Measurements from ENCODE around the gene ATP2A1.
"Not testable (repeated sequence)": the region's sequence is repeated elsewhere in the genome, so short reads cannot be mapped to it uniquely, and the experiment has no call there.

Gene ATP2A1

GRCh38 chr16:28881565-28881964 lies 3.3 kb downstream of the ATP2A1 start:
- not testable (repeated sequence) for DNase-seq (ENCODE audit: low read depth)

DNA sequence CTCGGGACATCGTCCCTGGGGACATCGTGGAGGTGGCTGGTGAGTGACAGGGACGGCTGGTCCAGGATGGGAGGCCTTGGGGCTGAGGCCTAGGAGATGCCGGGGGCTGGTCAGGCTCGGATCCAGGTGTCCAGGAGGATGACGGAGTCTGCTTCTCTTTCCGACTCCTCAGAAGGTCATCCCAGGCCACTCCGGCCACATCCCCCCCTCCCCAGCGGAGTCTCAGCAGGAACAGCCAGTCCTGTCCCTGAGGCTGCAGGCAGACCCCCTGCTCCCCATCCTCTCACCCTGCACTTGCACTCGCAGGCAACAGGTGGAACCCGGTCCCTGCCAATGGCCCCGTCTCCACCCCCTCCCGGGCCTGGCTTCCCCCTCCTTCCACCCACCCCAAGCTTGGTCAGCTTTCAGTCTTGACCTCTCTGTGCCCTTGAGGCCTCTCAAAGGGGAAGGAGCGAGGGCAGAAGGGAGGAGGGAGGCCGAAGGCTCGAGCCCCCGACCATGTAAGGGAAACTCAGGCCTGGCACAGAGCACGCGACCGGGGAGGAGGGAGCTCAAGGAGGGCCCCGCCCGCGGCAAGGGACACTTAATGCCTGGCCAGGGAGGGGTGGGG lies 4.4 kb downstream of the ATP2A1 start:
- DNase-seq (ENCODE audit: low read depth): no peak

GRCh38 chr16:28883221-28883996 lies 5.1 kb downstream of the ATP2A1 start:
- no peak for DNase-seq (ENCODE audit: low read depth)

DNA sequence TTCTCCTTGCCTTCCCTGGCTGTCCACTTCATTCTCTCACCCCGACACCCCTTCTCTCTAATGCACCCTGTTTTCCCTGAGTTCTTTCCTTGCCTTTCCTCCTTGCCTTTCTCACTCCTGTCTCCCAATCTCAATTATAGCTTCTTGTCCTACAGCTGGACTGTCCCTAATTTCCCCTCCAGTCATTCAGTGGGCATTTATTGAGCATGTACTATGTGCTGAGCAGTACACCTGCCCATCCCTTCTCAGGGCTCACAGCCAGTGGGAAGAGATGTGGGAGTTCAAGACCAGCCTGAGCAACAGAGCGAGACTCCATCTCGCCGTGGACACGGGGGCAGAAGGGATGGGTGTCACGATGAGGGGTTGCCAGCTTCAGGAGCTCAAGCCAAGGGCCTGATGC lies 5.8 kb downstream of the ATP2A1 start:
- no peak for DNase-seq (ENCODE audit: low read depth)

DNA sequence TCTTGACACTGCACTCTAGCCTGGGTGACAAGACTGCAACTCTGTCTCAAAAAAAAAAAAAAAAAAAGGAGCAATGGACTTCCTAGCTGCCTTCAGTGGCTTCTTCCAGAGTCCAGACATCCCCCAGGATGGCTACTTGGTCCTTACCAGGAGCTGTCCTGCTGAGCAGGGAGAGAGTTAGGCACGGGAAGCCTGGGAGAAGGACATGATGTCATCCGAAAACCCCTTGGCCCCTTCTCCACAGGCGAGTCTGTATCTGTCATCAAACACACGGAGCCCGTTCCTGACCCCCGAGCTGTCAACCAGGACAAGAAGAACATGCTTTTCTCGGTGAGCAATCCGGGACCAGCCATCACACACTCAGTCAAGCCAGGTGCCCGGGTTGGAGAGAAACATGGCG lies 8.7 kb downstream of the ATP2A1 start:
- no peak for DNase-seq (ENCODE audit: low read depth)

DNA sequence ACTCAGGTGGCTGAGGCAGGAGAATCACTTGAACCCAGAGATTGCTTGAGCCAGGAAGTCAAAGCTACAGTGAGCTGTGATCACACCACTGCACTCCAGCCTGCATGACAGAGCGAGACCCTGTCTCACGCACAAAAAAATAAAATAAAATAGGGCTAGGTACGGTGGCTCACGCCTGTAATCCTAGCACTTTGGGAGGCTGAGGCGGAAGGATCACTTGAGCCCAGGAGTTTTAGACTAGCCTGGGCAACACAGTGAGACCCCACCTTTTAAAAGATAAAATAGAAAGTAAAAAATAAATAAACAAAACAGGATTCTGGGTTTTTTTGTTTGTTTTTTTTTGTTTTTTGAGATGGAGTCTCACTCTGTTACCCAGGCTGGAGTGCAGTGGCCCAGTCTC lies 12.1 kb downstream of the ATP2A1 start:
- DNase-seq (ENCODE audit: low read depth): not testable (repeated sequence)

GRCh38 chr16:28891964-28892890 lies 13.9 kb downstream of the ATP2A1 start:
- DNase-seq (ENCODE audit: low read depth): no peak

- no peak for DNase-seq (ENCODE audit: low read depth)
Measured at GRCh38 chr16:28893291-28893690, 15.0 kb downstream of the ATP2A1 start.

- DNase-seq (ENCODE audit: low read depth): no peak
Measured at GRCh38 chr16:28895609-28896008, 17.3 kb downstream of the ATP2A1 start.

GRCh38 chr16:28897826-28898225 lies 19.5 kb downstream of the ATP2A1 start:
- no peak for DNase-seq (ENCODE audit: low read depth)

GRCh38 chr16:28898266-28898665 lies 20.0 kb downstream of the ATP2A1 start:
- DNase-seq (ENCODE audit: low read depth): no peak

DNA sequence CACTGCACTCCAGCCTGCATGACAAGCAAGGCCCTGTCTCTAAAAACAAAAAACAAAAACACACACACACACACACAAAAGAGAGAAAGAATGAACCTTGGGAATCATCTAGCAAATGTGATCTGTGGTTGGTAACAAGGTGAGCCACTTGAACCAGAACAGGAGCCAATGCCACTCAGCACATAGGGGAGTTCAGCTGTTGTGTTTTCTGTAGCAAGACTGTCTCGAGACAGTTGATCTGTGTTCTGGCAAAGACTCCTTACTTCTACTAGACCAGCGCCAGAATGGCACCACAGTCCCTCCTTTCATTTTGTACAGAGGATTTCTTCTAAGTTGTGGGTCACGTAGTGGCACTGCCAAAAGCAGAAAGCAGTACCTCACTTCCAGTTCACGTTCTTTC lies 20.7 kb downstream of the ATP2A1 start:
- no peak for DNase-seq (ENCODE audit: low read depth)

GRCh38 chr16:28899882-28900590 lies 21.7 kb downstream of the ATP2A1 start:
- DNase-seq (ENCODE audit: low read depth): no peak

DNA sequence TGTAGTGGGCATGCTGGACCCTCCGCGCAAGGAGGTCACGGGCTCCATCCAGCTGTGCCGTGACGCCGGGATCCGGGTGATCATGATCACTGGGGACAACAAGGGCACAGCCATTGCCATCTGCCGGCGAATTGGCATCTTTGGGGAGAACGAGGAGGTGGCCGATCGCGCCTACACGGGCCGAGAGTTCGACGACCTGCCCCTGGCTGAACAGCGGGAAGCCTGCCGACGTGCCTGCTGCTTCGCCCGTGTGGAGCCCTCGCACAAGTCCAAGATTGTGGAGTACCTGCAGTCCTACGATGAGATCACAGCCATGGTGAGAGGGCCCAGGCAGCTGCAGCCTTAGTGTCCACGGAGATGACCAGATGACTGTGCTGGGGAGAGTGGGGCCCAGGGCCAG lies 22.3 kb downstream of the ATP2A1 start:
- DNase-seq (ENCODE audit: low read depth): no peak

DNA sequence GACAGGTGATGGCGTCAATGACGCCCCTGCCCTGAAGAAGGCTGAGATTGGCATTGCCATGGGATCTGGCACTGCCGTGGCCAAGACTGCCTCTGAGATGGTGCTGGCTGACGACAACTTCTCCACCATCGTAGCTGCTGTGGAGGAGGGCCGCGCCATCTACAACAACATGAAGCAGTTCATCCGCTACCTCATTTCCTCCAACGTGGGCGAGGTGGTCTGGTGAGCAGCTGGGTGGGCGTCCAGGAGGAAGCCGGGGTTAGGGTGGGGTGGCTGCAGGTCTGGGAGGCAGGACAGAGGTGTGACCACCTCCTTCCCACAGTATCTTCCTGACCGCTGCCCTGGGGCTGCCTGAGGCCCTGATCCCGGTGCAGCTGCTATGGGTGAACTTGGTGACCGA lies 23.6 kb downstream of the ATP2A1 start:
- no peak for DNase-seq (ENCODE audit: low read depth)

DNA sequence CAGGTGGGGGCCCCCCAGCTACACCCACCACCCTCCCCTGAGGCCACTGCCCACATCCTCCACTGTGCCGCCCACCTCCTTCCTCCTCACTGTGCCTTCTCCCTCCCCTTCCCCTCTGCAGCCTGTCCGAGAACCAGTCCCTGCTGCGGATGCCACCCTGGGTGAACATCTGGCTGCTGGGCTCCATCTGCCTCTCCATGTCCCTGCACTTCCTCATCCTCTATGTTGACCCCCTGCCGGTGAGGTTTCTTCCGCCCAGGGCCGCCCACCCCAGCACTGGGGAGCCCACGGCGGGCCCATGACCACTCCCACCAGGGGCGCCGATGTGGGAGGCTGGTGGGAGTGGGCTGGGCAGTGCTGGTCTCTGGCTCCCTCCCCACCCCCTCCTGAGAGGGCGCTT lies 24.6 kb downstream of the ATP2A1 start:
- DNase-seq (ENCODE audit: low read depth): no peak

- no peak for DNase-seq (ENCODE audit: low read depth)
Measured at GRCh38 chr16:28903344-28904042, 25.2 kb downstream of the ATP2A1 start.

- no peak for DNase-seq (ENCODE audit: low read depth)
Measured at GRCh38 chr16:28904363-28904762, 26.1 kb downstream of the ATP2A1 start.

DNA sequence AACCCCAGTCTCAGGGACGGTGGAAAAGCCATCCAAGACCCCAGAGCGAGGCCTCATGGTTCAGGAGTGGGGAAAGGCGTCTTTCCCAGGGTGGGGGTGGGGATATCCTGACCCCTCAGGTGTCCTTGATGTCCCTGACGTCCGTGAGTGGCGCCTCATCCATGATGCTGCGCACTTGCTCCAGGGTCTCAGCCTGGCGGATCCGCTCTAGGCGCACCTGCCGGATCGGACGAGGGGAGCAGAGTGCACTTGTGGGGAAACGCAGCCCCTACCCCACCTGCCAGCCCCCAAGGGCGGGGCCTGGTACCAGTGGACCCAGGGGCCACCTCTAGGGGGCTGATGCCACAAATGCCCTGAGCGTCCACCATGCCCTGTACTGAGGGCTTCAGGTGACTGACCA lies 26.5 kb downstream of the ATP2A1 start:
- DNase-seq (ENCODE audit: low read depth): no peak

GRCh38 chr16:28905229-28905754 lies 27.0 kb downstream of the ATP2A1 start:
- no peak for DNase-seq (ENCODE audit: low read depth)

DNA sequence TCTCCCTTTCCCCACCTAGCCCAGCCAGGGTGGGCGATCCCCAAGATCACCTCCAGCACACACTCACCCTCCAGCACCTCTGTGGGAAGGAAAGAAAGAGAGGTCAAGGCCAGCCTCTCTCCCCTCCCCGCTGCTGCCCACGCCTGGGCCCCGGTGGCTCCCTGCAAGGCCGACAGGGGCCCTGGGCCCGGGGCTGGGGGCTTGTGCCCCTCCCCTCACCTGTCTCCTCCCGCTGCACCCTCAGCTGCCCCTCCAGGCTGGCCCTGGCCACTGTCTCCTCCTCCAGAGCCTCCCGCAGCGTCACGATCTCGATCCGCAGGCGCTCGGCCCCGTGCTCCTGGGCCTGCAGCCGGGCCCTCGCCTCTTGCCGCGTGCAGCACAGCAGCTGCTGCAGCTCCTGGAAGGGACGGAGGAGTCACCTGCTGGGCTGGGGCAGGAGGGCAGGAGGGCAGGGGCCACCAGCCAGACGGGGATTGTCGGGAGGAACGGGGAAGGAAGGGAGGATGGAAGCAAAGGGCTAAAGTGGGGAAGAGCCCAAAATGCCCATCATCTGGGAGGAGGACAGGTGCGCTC lies 27.6 kb downstream of the ATP2A1 start:
- DNase-seq (ENCODE audit: low read depth): no peak

Measured in activated T-cell treated with anti-CD3 and anti-CD28 coated beads for 1 hour (primary cell).